Hematopoietic multipotent progenitor cell treated with erythropoietin and hydrocortisone succinate and interleukin-3 and kit ligand, for 6 days (in vitro differentiated cells): Measurements from ENCODE around the gene GRK5.
"Not testable (repeated sequence)": the region's sequence is repeated elsewhere in the genome, so short reads cannot be mapped to it uniquely, and the experiment has no call there.

ENCODE experiments used
- DNase-seq: peaks from one replicate; pipeline ENCODE4 v3.0.0-alpha.2; 2015

Gene GRK5

DNA sequence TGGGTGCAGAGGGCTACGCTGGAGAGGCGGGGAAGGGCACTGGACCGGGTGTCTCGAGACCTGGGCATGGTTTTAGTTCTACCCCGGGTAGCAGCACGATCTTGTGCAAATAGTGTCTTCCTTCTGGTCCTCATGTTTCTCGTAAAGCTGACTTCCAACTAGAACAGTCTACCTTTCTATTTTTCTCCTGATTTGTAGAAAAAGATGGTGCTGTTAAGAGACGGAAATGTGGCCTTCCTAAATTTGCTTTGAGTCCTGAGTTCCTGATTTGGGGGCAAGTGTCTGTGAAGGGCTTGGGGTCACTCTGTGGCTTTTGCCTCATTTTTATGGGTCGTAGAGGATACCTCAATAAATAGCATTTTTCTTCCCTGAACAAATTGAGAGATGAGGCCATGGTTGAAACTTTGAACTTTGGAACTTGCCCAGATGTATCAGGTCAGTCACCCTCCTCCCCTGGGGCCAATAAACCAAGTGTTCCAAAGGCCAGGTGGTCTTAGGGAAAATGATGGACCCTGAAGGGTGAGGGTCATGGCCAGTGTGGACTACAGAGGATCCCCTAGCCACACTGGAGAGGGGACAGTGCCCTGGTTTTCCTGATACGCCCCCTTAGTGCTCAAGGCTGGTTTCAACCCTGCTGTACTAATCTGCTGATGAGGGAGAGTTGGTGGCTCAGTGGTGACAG is 45.2 kb downstream of the GRK5 start:
- no peak for DNase-seq

DNA sequence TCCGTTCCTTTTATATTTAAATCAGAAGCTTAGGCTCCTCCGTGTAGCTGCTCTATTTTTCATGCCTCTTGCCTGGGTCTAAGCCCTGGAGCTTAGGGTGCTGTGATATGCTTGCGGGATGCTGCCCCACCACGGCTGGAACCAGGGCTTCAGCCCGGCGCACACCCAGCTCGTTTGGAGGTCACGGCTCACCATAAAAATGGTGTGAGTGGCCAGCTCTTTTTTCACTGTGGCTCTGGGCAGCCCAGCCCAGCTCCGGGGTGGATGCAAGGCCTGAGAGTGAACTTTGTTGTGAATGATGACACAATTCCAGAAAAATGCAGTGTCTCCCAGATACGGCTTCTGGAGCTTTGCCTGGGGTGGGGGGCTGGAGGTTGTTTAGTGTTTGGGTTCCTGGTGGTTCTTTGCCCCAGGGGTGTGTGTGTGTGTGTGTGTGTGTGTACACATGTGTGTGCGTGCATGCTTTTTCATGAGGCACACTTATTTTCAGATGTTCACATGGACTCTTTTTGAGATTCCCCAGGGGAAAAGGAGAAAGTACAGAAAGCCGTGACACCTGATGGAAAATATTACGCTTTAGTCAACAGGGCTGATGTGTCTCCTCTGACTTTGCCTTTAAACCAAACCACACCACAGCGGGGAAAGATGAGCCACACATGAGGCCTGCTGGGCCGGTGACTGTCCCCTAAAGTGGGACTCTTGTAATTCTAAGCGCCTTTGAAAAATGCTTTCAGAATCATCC is 46.2 kb downstream of the GRK5 start:
- DNase-seq: no peak

DNA sequence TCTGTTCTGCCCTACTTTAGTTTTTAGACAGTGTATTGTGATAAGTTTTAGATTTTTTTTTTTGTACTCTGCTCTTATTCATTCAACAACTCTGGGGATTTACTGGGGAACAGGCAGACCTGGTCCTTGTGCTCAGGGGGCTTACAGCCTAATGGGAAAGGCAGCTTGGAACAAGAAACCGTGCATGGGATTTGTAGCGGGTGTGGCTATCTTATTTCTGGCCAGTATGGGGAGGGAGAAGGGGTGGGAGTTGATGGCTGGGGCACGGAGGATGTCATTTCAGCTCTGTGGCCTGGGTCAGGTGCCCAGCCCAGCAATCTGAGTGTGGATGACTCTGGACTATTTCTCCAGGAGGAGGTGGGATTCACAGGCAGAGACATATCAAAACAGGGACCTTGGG is 47.0 kb downstream of the GRK5 start:
- no peak for DNase-seq

DNA sequence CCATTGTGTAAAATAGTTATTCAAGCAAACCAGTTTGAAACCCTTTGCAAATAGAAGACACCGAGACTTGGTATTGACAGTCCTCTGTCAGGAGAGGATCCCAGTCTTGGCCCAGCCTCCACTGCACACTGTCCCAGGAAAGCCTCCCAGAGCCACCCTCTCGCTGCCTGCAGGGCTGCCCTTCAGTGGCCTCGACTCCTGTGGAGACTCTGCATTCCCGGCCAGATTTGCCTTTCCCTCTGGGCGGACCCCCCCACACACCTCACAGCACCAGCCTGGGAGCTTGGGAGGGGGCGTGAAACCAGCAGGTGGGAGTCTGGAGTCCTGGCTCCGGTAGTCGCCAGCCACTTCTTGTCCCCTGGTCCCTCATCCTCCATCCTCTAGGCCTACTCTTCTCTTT is 48.7 kb downstream of the GRK5 start:
- no peak for DNase-seq

DNA sequence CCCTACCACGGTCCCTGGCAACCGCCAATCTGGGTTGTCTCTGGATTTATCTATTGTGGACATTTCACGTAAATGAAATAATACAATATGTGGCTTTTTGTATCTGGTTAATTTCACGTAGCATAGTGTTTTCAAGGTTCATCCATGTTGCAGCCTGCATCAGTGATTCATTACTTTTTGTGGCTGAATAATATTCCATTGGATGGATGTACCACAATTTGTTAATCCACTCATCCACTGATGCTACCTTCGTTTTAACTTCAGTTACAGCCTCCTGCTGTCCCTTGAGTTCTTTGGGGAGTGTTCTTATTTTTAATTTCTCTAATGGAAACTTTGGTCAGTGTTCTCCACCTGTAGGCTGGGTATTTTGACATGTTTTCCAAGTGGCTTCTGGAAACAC is 49.5 kb downstream of the GRK5 start:
- no peak for DNase-seq

DNA sequence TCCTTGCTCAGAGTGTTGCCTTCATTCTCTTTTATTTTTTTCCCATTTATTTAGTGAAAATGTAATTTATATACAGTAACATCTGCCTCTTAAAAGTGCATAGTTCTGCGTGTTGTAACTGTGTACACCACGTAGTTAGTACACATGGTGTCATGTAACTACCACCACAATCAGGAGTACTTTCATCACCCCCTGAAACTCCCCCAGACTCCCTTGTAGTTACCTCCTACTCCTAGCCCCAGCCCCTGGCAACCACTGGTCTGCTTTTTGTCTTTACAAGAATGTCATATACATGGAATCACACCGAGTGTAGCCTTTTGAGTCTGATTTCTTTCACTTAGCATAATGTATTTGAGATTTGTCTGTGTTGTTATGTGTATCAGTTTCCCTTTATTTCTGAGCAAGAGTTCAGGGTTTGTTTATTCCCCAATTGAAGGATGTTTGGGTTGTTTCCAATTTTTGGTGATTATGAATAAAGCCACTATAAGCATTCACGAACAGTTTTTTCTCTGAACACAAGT is 50.6 kb downstream of the GRK5 start:
- DNase-seq: no peak

DNA sequence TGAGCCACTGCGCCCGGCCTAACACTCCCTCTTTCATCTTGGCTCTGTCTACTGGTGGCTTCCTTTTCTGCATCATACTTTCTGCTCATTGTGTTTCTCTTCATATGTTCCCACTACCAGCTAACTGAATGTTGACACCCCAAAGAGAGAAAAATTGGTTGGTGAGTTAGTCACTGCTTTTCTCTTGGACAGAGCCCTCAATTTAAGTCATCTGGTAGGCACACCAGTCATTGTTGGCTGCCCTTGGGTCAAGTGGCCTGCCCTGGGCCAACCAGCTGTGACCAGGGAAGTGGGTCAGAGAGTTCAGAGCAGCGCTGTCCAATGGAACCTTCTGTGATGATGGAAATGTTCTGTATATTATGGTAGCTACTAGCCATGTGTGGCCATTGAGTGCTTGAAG is 52.0 kb downstream of the GRK5 start:
- DNase-seq: no peak

DNA sequence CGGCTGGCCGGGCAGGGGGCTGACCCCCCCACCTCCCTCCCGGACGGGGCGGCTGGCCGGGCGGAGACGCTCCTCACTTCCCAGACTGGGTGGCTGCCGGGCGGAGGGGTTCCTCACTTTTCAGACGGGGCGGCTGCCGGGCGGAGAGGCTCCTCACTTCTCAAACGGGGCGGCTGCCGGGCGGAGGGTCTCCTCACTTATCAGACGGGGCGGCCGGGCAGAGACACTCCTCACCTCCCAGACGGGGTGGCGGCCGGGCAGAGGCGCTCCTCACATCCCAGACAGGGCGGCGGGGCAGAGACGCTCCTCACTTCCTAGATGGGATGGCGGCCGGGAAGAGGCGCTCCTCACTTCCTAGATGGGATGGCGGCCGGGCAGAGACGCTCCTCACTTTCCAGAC is 53.6 kb downstream of the GRK5 start:
- DNase-seq: not testable (repeated sequence)

DNA sequence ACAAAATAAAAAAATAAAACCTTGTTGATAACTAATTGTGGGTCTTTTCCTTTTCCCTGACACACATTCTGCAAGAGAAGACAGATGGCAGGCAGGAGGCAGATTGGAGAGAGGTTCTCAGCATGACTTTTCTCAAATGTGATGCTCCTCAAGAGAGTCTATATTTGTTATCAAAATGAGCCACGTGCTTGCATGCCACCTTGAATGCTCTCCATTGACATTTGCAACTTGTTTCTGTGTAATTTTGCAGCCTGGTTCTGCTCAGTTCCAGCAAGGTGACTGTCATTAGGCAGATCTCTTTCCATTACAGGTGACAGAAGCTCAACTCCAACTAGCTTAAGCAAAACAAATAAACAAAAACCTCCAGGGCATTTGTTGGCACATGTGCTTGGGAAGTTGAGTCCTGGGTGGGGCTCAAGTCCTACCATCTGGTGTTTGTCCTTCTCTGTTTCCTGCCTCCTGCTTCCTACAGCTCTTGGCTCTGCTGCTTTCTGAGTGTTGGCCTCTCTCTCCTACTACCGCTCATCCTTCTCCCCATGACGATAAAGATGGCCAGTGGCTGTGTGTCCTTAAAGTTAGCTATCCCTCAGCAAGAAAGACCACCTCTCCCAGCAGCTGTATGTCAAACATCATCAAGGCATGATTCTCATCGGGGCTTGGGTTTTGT is 56.7 kb downstream of the GRK5 start:
- DNase-seq: no peak

DNA sequence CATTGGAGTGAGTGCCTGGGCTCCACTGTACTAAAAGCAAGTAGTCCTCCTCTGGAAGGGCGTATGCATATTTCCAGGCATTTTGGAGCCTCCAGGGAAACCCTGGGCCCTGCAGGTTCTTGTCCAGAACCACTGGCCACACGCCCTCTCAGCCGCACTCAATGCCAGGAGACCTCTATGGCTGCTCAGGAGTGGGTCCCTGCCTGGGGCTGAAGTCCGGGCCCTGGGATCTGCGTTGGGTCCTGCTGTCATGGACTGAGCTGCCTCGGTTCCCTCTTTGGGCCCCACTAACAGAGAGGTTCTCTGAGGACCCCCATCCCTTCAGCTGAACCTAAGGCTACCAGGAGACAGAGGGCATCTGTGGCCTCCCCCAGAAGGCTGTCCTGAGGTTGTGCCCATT is 58.3 kb downstream of the GRK5 start:
- DNase-seq: no peak

DNA sequence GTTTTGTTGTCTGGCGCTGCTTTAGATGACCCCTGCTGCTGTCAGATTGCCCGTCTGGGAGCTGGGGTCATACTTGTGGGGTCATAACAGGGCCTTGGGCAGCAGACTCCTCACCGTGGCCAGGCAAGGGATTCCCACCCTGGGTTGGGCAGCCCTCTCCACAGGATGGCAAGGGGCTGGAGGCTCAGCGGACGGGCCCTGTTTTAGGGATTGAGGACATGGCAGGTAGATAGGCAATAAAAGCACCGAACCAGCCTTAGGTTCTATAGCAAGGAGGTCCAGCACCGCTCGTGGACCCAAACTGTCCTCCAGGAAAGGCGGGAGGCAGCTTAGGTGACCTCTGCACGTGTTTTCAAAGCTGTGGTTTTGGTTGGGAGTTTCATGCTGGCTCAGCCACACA is 60.0 kb downstream of the GRK5 start:
- DNase-seq: no peak

DNA sequence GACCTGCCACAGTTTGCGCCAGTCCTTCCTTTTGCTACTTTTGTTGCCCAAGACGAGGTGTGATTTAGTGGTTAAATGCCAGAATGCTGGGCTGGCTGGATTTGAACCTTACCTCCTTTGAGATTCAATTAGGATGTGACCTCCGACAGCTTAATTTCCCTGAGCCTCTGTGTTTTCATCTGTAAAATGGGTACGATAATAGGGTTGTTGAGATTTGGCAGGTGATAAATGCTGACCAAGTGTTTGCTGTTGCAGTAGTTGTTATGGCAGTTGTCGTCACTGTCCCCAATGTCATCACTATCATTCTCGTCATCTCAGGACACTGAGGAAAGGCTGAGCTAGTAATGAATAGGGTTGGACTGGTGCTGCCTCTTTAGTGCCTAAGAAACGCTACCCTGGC is 61.1 kb downstream of the GRK5 start:
- no peak for DNase-seq

DNA sequence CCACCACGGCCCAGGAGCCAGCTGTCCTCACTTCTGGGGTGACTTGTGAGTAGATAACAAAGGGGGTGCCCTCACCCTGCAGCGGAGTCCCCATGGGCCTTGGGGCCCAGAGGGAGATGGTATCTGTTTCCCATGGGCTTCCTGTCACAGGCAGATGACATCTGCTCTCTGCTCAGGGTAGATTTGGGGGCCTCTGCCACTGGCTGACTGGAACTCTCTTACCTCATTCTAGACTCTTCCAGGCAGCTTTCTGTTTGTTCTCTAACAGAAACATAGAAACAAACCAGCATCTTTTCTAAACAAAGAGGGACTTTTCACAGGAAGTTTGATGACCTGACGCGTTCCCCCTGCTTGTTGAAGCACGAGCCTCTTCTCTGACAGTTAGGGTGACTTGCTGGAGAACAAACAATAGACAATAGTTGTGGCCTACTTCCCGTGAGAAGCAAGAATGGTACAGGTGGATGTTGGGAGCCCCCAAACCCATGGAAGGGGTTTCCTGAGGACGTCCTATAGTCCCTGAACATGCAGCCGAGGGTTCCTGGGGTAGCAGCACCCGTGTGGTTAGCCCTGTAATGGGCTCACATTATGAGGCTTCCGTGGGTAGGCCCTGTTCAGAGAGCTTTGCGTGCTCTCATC is 61.6 kb downstream of the GRK5 start:
- DNase-seq: peak; percentile 72

DNA sequence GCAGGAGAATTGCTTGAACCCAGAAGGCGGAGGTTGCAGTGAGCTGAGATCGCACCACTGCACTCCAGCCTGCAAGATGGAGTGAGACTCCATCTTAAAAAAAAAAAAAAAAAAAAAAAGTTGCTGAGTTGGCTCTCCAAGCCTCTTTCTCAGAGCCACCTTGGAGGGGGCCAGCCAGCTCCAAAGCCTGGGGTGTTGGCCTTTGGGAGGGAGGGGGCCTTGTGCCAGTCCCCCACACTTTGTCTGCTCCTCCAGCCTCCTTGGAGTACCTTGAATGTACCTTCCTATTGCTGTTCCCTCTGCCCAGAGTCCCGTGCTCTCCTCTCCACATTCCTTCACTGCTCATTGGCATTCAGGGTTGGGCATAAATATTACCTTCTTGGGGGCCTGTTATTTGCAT is 62.4 kb downstream of the GRK5 start:
- DNase-seq: no peak

DNA sequence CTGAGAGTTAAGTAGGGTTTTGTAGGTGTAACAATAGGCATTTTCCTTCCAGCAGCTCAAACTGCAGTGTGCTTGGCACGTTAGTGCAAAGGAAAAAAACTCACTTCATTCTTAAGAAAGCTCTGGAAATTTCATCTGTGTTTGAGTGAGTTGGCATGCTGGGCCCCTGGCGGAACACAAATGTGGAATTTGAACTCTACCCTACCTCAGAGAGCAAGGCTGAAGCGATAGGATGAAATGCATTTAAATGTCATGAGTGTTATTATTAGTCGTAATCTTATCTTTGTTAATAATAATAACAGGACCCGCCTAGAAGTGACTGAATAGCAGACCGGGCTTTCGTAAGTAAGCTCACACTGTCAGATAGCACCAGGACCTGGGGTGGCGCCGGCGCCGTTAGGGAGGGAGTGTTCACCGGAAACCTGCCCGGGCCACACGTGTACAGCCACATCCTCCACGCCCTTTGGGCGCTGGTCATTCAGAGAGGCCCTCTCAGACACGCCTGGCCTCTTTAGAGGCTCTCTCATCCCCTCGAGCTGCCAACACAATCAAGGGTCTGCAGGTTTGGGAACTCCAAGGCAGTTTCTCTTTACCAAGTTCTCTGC is 63.5 kb downstream of the GRK5 start:
- peak; percentile 82 for DNase-seq

DNA sequence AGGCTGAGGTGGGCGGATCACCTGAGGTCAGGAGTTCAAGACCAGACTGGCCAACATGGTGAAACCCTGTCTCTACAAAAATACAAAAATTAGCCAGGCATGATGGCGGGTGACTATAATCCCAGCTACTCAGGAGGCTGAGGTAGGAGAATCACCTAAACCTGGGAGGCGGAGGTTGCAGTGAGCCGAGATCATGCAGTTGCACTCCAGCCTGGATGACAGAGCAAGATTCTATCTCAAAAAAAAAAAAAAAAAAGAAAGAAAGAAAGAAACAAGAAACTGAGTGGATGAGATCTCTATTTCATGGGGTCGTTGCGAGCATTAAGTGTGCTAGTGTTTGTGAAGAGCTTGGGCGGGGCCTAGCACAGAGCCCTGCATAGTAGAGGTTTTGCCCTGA is 65.0 kb downstream of the GRK5 start:
- DNase-seq: peak; percentile 23

DNA sequence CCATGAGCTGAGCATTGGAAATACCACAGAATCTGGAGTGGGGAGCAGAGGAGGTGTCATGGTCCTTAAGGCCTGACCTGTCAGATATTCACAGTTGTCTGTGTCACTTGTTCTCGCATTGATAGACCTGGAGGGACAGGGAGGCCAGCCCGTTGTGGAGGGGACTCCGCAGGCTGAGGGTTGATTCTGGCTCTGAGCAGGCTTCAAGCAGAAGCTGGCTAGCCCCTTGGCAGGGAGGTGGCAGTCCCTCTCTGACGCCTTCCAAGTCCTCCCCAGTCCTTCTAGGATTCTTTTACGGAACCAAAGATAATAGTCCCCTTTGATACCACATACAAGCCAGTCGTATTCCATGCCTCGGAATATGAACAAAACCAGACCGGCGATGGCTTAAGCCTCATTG is 65.4 kb downstream of the GRK5 start:
- DNase-seq: no peak

DNA sequence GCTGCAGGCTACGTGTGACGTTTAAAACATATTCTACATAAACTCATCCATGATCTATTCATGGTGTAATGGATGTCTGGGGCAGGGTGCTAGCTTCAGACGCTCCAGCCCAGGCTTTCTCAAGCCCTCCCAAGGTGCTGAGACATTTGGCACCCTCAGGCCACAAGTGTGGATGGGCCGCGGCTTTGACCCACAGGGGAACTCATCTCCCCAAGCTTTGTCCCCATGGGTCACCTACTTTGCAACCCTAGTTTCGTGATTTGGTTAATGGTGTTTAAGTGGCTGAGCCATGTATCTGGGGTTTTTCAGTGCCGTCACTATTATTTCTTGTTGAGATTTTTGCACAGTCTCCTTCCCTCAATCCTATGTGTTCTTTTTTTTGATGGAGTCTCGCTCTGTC is 66.0 kb downstream of the GRK5 start:
- no peak for DNase-seq

DNA sequence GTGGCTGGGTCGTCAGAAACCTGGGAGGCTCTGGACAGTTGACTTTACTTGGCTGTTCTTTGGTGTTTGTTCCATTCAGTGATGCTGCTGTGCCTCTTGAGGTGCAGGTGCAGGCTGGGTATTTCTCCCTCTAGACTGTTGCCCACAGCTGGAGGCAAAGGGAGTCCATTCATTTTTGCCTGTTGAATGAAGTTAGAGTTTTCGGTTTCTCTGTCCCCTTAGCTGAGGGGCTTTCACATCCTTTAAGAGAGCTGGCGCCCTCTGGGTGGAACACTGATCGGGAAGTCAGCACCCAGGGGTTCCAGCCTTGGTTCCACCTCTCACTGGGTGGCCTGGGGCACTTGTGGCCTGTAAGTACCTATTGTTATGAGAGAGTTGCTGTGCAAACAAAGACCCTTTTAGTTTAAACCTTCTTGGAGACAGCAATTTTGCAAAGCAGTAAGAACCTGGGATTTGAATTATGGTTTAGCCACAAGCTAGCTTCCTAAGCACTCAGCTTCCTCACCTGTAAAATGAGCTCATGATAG is 67.2 kb downstream of the GRK5 start:
- DNase-seq: no peak

DNA sequence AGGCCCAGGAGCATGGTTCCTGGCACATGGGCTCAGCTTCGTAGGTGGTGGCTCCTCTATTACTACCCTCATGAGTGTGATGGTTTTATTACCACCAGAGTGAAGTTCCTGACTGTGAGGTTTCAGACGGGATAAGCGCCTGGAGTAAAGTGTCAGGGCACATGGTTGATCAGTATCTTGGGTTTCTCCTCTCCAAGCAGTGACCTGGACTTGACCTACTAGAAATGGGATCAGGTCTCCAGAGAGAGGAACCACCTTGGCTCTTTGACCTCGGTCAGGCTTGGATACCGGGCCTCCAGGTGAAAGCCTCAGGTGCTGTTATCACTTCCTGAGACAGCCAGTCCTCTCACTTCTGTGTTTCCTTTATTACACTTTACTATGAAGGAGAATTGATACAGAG is 67.7 kb downstream of the GRK5 start:
- DNase-seq: no peak

DNA sequence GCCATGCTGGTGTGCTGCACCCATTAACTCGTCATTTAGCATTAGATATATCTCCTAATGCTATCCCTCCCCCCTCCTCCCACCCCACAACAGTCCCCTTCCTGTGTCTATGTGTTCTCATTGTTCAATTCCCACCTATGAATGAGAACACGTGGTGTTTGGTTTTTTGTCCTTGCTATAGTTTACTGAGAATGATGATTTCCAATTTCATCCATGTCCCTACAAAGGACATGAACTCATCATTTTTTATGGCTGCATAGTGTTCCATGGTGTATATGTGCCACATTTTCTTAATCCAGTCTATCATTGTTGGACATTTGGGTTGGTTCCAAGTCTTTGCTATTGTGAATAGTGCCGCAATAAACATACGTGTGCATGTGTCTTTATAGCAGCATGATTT is 68.8 kb downstream of the GRK5 start:
- not testable (repeated sequence) for DNase-seq

DNA sequence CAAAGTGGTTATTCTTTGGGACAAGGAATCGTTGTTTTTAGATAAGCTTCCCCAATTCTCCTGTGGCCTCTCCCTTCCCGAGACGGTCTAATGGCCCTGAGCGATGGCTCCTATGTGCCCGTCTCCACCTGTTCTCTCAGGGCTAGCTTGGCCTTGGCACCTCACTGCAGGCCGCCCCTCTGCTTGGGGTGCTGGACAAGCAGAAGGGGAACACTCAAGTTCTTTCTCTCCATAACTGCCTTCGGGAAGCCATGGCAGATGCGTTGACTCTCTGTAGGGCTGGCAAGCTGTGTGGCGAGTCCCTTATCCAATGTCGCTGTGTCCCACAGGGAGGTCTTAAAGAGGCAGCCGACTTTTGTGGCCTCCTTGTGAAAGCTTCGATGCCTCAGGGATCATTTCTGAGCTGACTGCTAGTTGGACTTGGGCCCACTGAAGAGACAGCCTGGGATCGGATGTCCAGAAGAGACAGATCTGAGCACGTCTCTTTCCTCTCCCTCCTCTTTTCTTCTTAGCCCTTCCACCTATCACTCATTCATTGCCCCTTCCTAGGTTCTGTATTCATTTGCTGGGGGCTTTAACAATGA is 70.8 kb downstream of the GRK5 start:
- no peak for DNase-seq

DNA sequence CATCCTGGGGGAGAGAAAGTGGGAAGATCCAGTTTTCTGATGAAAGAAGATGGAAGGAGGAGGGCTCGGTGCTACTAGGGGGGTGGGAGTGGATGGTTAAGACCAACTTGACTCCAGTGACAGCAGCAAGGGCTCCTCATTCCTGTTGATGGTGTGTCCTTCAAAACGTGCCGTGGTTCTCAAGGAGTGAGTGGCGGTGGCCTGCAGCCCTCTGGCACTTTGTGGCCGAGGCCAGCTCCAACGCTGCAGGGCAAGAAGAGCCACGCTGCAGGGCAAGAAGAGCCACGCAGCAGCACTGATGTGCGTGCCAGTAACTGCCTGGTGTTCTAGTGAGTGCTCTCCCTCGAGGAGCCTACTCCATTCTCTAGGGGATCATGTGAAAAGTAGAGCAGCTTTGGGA is 72.1 kb downstream of the GRK5 start:
- DNase-seq: no peak
